Testis (tissue), 2 donors: ENCODE measurements around the gene PIEZO2.

Source experiments
- CTCF ChIP-seq, 3 experiments: fragments of 450-650 bp in 2 of 3; fragments of 200-600 bp in 1 of 3; sonication (generic) in 1 of 3; IDR thresholded peaks; one replicate each; pipeline ENCODE4 v1.5.1; 2016 to 2019; ENCODE audit warnings: antibody characterized with exemption in 3 of 3, mild to moderate bottlenecking in 2 of 3, moderate library complexity in 1 of 3
- POLR2A ChIP-seq: fragments of 450-650 bp; IDR thresholded peaks from one replicate; pipeline ENCODE4 v1.6.1; 2017; ENCODE audit warnings: antibody characterized with exemption, mild to moderate bottlenecking, moderate library complexity

DNA sequence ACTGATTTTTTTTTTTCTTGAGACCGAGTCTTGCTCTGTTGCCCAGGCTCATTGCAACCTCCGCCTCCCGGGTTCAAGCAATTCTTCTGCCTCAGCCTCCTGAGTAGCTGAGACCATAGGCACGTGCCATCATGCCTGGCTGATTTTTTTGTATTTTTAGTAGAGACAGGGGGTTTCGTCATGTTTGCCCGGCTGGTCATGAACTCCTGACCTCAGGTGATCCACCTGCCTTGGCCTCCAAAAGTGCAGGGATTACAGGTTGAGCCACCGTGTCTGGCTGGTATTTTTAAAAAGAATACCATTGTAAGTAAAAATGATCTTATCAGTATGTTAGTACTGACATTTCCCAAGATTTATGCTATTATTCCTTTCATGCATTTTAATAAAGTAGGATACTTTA is 105.7 kb downstream of the PIEZO2 start:
- no peak for TF ChIP-seq CTCF (IDR thresholded peaks at IDR 0.05)
- no peak for TF ChIP-seq POLR2A
